Vein endothelial cell (primary cell): ENCODE measurements around the gene KLF17. TPM values are rescaled to one million over a fixed set of nuclear protein-coding genes. Genes with fewer than 3 reads are reported as not detected.

ENCODE experiments used
- small RNA-seq: library from RNA; depleted of rRNA; stranded (forward); fragments of <200 nt; gene quantifications from one replicate; pipeline ENCODE3, GENCODE V24; 2012
- total RNA-seq: library from RNA; depleted of rRNA; stranded (reverse); fragments of >200 nt; gene quantifications from 2 replicates; pipeline ENCODE4 v1.2.3, GENCODE V29; 2012

The KLF17 gene, protein sequence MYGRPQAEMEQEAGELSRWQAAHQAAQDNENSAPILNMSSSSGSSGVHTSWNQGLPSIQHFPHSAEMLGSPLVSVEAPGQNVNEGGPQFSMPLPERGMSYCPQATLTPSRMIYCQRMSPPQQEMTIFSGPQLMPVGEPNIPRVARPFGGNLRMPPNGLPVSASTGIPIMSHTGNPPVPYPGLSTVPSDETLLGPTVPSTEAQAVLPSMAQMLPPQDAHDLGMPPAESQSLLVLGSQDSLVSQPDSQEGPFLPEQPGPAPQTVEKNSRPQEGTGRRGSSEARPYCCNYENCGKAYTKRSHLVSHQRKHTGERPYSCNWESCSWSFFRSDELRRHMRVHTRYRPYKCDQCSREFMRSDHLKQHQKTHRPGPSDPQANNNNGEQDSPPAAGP
- total RNA-seq, result not detected in 2 replicates

GRCh38 chr1:44118682-44119081, at the start of gene KLF17:
Gene KLF17 (plus strand): TSS chr1:44118821. CDS start chr1:44118908, 87 bp downstream.

GRCh38 chr1:44141531-44141930, 22.9 kb downstream of the KLF17 start, which contains the start of gene KLF18:
Gene KLF18 (minus strand): TSS chr1:44141631. CDS start chr1:44141631, 0 bp downstream.

Small RNAs within 50 kb of the gene (small RNA-seq; reads per million reads assigned to genes)
- gene AL035417.1 (not detected), gene OOSP1P1 (not detected), gene RF00019 (not detected), gene RN7SL479P (not detected)

Other genes with a start within 250 kb of the KLF17 start
- gene ARTN, start 185.0 kb upstream of the KLF17 start, total RNA-seq, result not detected in 2 replicates
- gene IPO13, start 171.9 kb upstream of the KLF17 start, total RNA-seq, result 14.6 and 18.0 TPM in 2 replicates
- 22.9 and 26.4 TPM in 2 replicates for gene DPH2, start 148.8 kb upstream of the KLF17 start, total RNA-seq
- 83.9 and 85.5 TPM in 2 replicates for gene ATP6V0B, start 143.9 kb upstream of the KLF17 start, total RNA-seq
- gene B4GALT2, start 139.6 kb upstream of the KLF17 start, total RNA-seq, result 93.0 and 109 TPM in 2 replicates
- 2.5 and 2.9 TPM in 2 replicates for gene CCDC24, start 127.2 kb upstream of the KLF17 start, total RNA-seq
- 0.29 and 0.65 TPM in 2 replicates for gene SLC6A9, start 87.4 kb upstream of the KLF17 start, total RNA-seq
- gene KLF18, start 22.8 kb downstream of the KLF17 start, total RNA-seq, result not detected in 2 replicates
- 16.6 and 16.7 TPM in 2 replicates for gene DMAP1, start 94.7 kb downstream of the KLF17 start, total RNA-seq
- 39.4 and 54.2 TPM in 2 replicates for gene ERI3, start 236.4 kb downstream of the KLF17 start, total RNA-seq